Neutrophil (primary cell): ENCODE data around the gene GLA.

Source experiments
- H3K27ac ChIP-seq: fragments of 200-600 bp; sonication (generic); 2 replicates; pipeline ENCODE4 v1.5.1; 2016; ENCODE audit warnings: mild to moderate bottlenecking, moderate library complexity
- H3K27me3 ChIP-seq: fragments of 200-600 bp; sonication (generic); 2 replicates; pipeline ENCODE4 v1.6.0; 2016; ENCODE audit warnings: mild to moderate bottlenecking
- H3K36me3 ChIP-seq: fragments of 200-600 bp; sonication (generic); 2 replicates; pipeline ENCODE4 v1.5.1; 2017
- H3K4me1 ChIP-seq, 2 experiments: fragments of 200-600 bp in 1 of 2; sonication (generic) in 1 of 2; 1 replicate in 1 of 2; 2 replicates in 1 of 2; pipeline versions ENCODE4 v1.5.1 to v1.6.1; 2013 to 2016; ENCODE audit warnings: low read depth in 1 of 2, low read length in 1 of 2, mild to moderate bottlenecking in 1 of 2, moderate library complexity in 1 of 2; ENCODE audit not compliant: control insufficient read depth in 1 of 2, insufficient read depth in 1 of 2
- H3K4me3 ChIP-seq, 2 experiments: fragments of 200-600 bp in 1 of 2; sonication (generic) in 1 of 2; 1 replicate in 1 of 2; 2 replicates in 1 of 2; pipeline ENCODE4 v1.5.1; 2013 to 2016; ENCODE audit warnings: low read depth in 1 of 2, low read length in 1 of 2, mild to moderate bottlenecking in 1 of 2, moderate library complexity in 1 of 2
- H3K9me3 ChIP-seq: fragments of 200-600 bp; sonication (generic); 2 replicates; pipeline ENCODE4 v1.5.1; 2016
- TF ChIP-seq, protein P1 (sequence below): fragments of 200-600 bp; sonication (generic); IDR thresholded peaks from 2 replicates; pipeline ENCODE4 v1.5.1; 2016; ENCODE audit warnings: antibody characterized with exemption

Gene GLA

DNA sequence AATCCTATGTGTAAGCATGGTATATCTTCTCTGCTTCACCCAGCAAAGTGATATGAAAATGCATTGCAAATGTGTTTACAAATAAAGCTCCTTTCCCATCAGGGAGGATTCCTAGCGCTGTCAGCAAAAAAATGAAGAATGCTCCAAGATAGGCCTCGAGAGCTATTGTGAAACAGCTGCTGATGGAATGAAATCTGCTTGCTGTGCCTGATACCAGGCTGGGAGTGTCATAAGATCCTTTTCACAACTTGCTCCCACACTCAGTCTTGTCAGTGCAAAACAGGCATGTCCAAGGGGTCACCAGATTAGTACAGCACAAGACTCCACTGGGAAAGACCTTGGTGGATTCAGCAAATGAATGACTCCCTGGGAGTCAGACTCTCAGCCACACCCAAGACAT, 34.4 kb upstream of the GLA start:
- TF ChIP-seq, protein P1, sequence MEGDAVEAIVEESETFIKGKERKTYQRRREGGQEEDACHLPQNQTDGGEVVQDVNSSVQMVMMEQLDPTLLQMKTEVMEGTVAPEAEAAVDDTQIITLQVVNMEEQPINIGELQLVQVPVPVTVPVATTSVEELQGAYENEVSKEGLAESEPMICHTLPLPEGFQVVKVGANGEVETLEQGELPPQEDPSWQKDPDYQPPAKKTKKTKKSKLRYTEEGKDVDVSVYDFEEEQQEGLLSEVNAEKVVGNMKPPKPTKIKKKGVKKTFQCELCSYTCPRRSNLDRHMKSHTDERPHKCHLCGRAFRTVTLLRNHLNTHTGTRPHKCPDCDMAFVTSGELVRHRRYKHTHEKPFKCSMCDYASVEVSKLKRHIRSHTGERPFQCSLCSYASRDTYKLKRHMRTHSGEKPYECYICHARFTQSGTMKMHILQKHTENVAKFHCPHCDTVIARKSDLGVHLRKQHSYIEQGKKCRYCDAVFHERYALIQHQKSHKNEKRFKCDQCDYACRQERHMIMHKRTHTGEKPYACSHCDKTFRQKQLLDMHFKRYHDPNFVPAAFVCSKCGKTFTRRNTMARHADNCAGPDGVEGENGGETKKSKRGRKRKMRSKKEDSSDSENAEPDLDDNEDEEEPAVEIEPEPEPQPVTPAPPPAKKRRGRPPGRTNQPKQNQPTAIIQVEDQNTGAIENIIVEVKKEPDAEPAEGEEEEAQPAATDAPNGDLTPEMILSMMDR = no peak
- H3K4me1 ChIP-seq = no peaks in the 10 kb centered on the region
- H3K36me3 ChIP-seq = peaks cover 5% of the 10 kb centered on the region
- H3K4me3 ChIP-seq = no peak overlapping the region
- no peak overlapping the region for H3K27ac ChIP-seq
- H3K27me3 ChIP-seq = no peaks in the 10 kb centered on the region
- no peaks in the 10 kb centered on the region for H3K9me3 ChIP-seq

DNA sequence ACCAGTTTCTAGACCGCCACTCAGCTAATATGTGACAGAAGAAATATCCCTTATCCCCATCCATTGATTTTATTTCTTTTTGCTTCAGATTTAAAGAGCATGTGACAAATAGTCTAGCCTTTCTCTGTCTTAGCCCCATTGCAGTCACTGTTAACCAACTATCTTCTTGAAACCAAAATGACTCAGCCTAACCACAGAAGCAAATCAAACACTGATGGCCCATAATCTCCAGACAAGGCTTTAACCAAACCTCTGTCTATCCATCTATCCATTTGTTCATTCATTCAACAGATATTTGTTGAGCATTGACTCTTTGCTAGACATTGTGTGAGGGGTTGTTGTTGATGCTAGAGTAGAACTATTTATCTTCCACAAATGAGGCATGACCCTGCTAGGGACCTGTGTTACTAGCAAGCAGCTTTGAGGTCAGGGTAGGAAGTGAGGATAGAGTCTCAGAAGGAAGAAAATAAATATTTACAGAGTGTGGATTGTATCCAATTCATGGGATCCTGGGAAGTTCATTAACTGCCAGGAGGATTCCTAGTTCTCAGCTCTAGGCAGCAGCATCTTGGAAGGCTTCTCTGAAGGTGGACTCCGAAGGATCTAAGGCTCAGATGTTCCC, 22.8 kb upstream of the GLA start:
- no peaks in the 10 kb centered on the region for H3K36me3 ChIP-seq
- TF ChIP-seq, protein P1 = no peak
- H3K4me3 ChIP-seq = no peak overlapping the region
- H3K27me3 ChIP-seq = no peaks in the 10 kb centered on the region
- no peaks in the 10 kb centered on the region for H3K9me3 ChIP-seq
- H3K4me1 ChIP-seq = peaks cover 3 to 4% of the 10 kb centered on the region in 2 experiments
- no peak overlapping the region for H3K27ac ChIP-seq

DNA sequence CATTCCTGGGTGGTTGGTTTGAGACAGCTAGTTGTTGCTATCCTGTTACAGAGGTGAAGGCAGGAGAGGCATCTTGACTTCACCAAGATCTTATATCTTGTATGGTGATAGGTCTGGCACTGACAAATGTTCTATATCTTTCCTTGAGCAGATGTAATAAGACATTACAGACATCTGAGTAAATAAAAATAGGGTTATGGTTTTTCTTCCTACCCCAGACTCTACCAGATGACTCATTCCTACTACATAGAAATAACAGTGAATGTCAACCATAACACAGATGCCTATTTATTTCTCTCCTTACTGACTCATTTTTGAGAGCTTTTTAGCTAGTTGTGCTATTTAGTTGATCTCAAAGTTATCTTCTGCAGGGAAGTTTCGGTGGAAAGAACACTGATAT, 22.2 kb upstream of the GLA start:
- H3K4me1 ChIP-seq = peaks cover 3 to 4% of the 10 kb centered on the region in 2 experiments
- H3K4me3 ChIP-seq = no peak overlapping the region
- no peaks in the 10 kb centered on the region for H3K36me3 ChIP-seq
- no peaks in the 10 kb centered on the region for H3K9me3 ChIP-seq
- no peak overlapping the region for H3K27ac ChIP-seq
- TF ChIP-seq, protein P1 = no peak
- H3K27me3 ChIP-seq = no peaks in the 10 kb centered on the region

DNA sequence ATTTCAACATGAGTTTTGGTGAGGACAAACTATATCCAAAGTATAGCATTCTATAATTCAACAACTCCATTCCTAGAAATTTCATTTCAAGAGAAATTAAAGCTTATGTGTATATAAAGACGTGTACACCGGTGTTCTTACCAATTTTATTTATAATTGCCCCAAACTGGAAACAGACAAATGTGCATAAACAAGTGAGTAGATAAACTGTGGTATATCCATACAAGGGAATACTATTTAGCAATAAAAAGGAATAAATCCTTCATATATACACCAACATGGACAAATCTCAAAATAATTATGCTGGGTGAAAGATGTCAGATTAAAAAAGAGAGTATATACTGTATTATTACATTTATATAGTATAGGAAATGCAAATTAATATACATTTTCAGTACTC, 20.2 kb upstream of the GLA start:
- Histone ChIP-seq H3K4me3 (no peak overlapping the region), H3K36me3 (no peaks in the 10 kb centered on the region), H3K9me3 (no peaks in the 10 kb centered on the region), H3K4me1 (peaks cover 3 to 4% of the 10 kb centered on the region in 2 experiments), H3K27me3 (no peaks in the 10 kb centered on the region), H3K27ac (no peak overlapping the region)
- TF ChIP-seq, protein P1 = no peak

DNA sequence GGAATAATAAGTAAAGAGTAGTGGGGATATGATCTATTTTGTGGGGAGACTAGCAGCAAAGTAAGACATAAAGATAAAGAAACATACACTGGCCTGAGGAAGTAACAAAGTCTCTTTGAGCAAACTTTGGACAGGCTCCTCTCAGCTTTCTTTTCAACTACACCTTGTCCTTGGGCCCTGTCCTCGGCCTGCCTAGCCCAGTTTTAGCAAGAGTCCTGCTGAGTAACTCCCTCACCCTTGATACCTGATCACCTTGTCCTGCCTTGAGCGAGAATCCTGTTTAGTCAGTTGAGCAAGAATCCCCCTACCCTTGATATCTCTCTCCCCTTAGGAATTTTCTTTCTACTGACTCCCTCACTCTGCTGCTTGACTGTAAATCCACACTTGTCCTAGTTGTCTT, 11.8 kb upstream of the GLA start:
- Histone ChIP-seq H3K27me3 (no peaks in the 10 kb centered on the region), H3K27ac (no peak overlapping the region), H3K9me3 (no peaks in the 10 kb centered on the region), H3K4me3 (no peak overlapping the region), H3K4me1 (peaks cover 9 to 12% of the 10 kb centered on the region in 2 experiments), H3K36me3 (no peaks in the 10 kb centered on the region)
- TF ChIP-seq, protein P1 = no peak
